Liver (tissue), 9 donors: ENCODE measurements around the gene ERC1. TPM values are rescaled to one million over a fixed set of nuclear protein-coding genes. Genes with fewer than 3 reads are reported as not detected.

Experiments used
- DNase-seq: peaks from one replicate; pipeline ENCODE4 v3.0.0-alpha.2; 2017; ENCODE audit warnings: low spot score
- H3K27ac ChIP-seq, 2 donors: one replicate each; pipeline ENCODE4 v1.7.0; 2013; ENCODE audit warnings: inconsistent platforms in 2 of 2, low read length in 2 of 2, control low read depth in 1 of 2, low read depth in 1 of 2, mild to moderate bottlenecking in 1 of 2
- H3K27me3 ChIP-seq, 4 donors: one replicate each; pipeline versions ENCODE4 v1.6.1 to v1.7.0; 2013; ENCODE audit warnings: low read length in 3 of 4, inconsistent platforms in 1 of 4, mild to moderate bottlenecking in 1 of 4, moderate library complexity in 1 of 4; ENCODE audit not compliant: control insufficient read depth in 4 of 4, insufficient read depth in 4 of 4
- H3K36me3 ChIP-seq, 4 donors: one replicate each; pipeline versions ENCODE4 v1.6.1 to v1.7.0; 2013; ENCODE audit warnings: low read length in 3 of 4, mild to moderate bottlenecking in 3 of 4, low read depth in 1 of 4, moderate library complexity in 1 of 4; ENCODE audit not compliant: control insufficient read depth in 4 of 4, insufficient read depth in 3 of 4
- H3K4me1 ChIP-seq, 4 donors: one replicate each; pipeline versions ENCODE4 v1.6.1 to v1.7.0; 2013; ENCODE audit warnings: low read length in 3 of 4, mild to moderate bottlenecking in 3 of 4, moderate library complexity in 1 of 4; ENCODE audit not compliant: control insufficient read depth in 4 of 4, insufficient read depth in 4 of 4
- H3K4me3 ChIP-seq, 3 donors: one replicate each; pipeline versions ENCODE4 v1.6.1 to v1.7.0; 2013; ENCODE audit warnings: low read length in 3 of 3, control low read depth in 1 of 3, low read depth in 1 of 3, mild to moderate bottlenecking in 1 of 3
- H3K9ac ChIP-seq, 2 donors: one replicate each; pipeline ENCODE4 v1.7.0; 2013; ENCODE audit warnings: low read length in 2 of 2, mild to moderate bottlenecking in 2 of 2, moderate library complexity in 2 of 2, control low read depth in 1 of 2, low read depth in 1 of 2
- H3K9me3 ChIP-seq, 4 donors: one replicate each; pipeline versions ENCODE4 v1.6.1 to v1.7.0; 2013; ENCODE audit warnings: low read length in 3 of 4; ENCODE audit not compliant: control insufficient read depth in 4 of 4
- ATF3 ChIP-seq: IDR thresholded peaks from 2 replicates; pipeline ENCODE4 v1.6.1; 2016; ENCODE audit warnings: antibody characterized with exemption
- CTCF ChIP-seq: fragments of 150-350 bp; IDR thresholded peaks from 2 replicates; pipeline ENCODE4 v1.5.1; 2017; ENCODE audit warnings: improper control_type of control experiment, low read depth, low read length; ENCODE audit not compliant: missing input control
- EGR1 ChIP-seq, 2 donors: IDR thresholded peaks; 2 replicates each; pipeline ENCODE4 v1.6.1; 2016 to 2018; ENCODE audit warnings: antibody characterized with exemption in 2 of 2, low read depth in 2 of 2
- FOXA1 ChIP-seq: IDR thresholded peaks from 2 replicates; pipeline ENCODE4 v1.6.1; 2016; ENCODE audit warnings: antibody characterized with exemption
- FOXA2 ChIP-seq: IDR thresholded peaks from 2 replicates; pipeline ENCODE4 v1.6.1; 2016; ENCODE audit warnings: antibody characterized with exemption
- GABPA ChIP-seq, 2 donors: IDR thresholded peaks in 1 of 2; conservative IDR thresholded peaks in 1 of 2; 2 replicates each; pipeline ENCODE4 v1.6.1; 2016; ENCODE audit warnings: antibody characterized with exemption in 2 of 2, mild to moderate bottlenecking in 1 of 2, moderate library complexity in 1 of 2
- HNF4A ChIP-seq, 2 donors: conservative IDR thresholded peaks; 2 replicates each; pipeline ENCODE4 v1.6.1; 2016; ENCODE audit warnings: antibody characterized with exemption in 2 of 2, mild to moderate bottlenecking in 2 of 2
- HNF4G ChIP-seq: IDR thresholded peaks from 2 replicates; pipeline ENCODE4 v1.6.1; 2016; ENCODE audit warnings: antibody characterized with exemption
- JUND ChIP-seq, 2 donors: IDR thresholded peaks; 2 replicates each; pipeline ENCODE4 v1.6.1; 2016; ENCODE audit warnings: antibody characterized with exemption in 2 of 2
- NR2F2 ChIP-seq: IDR thresholded peaks from 2 replicates; pipeline ENCODE4 v1.6.1; 2016; ENCODE audit warnings: antibody characterized with exemption
- RAD21 ChIP-seq, 2 donors: IDR thresholded peaks; 2 replicates each; pipeline ENCODE4 v1.6.1; 2016; ENCODE audit warnings: antibody characterized with exemption in 2 of 2, mild to moderate bottlenecking in 2 of 2
- REST ChIP-seq: IDR thresholded peaks from 2 replicates; pipeline ENCODE4 v1.6.1; 2016; ENCODE audit warnings: antibody characterized with exemption, mild to moderate bottlenecking
- RXRA ChIP-seq, 2 donors: IDR thresholded peaks; 2 replicates each; pipeline ENCODE4 v1.6.1; 2017 to 2018; ENCODE audit warnings: antibody characterized with exemption in 2 of 2, mild to moderate bottlenecking in 1 of 2
- SP1 ChIP-seq: IDR thresholded peaks from 2 replicates; pipeline ENCODE4 v1.6.1; 2018; ENCODE audit warnings: antibody characterized with exemption, mild to moderate bottlenecking
- TAF1 ChIP-seq: conservative IDR thresholded peaks from 2 replicates; pipeline ENCODE4 v1.6.1; 2016; ENCODE audit warnings: antibody characterized with exemption, mild to moderate bottlenecking
- YY1 ChIP-seq: IDR thresholded peaks from 2 replicates; pipeline ENCODE4 v1.6.1; 2016; ENCODE audit warnings: antibody characterized with exemption, mild to moderate bottlenecking
- ZBTB33 ChIP-seq: IDR thresholded peaks from 2 replicates; pipeline ENCODE4 v1.6.1; 2016; ENCODE audit warnings: antibody characterized with exemption
- whole genome bisulfite sequencing: extraction: QIAGEN DNeasy Blood & Tissue Kit; methylation state at CpG from one replicate; pipeline ENCODE4 v1.1.7; 2013; 5-methylcytosine and 5-hydroxymethylcytosine counted together
- polyA plus RNA-seq, 2 donors: library from polyadenylated mRNA; stranded (reverse) in 1 of 2; unstranded in 1 of 2; fragments of 200-250 nt in 1 of 2; fragments of >200 nt in 1 of 2; fragmentation: Nextera tagmentation in 1 of 2; extraction: Ambion mirVana in 1 of 2; gene quantifications; one replicate each; pipeline versions ENCODE4 v1.2.1 to v1.2.3, GENCODE V29; 2013 to 2015
- total RNA-seq, 2 donors: library from RNA; depleted of rRNA; stranded (reverse); fragments of >200 nt; gene quantifications; one replicate each; pipeline ENCODE4 v1.2.3, GENCODE V29; 2014
- donor health status: healthy.
- donor health status: healthy.
- donor health status: healthy.
- donor health status: healthy.
- donor health status: healthy.

Gene ERC1
- total and polyA plus RNA-seq, 4 donors: 6.2 to 50.2 (median 10.3) TPM

- WGBS: 85% methylated on average over 4 of the region's 4 CpGs
- no peak for DNase-seq
- H3K9me3 ChIP-seq: no peaks in the 10 kb centered on the region
- no peaks in the 10 kb centered on the region for H3K27me3 ChIP-seq
- no peak overlapping the region for H3K4me3 ChIP-seq
- TF ChIP-seq SP1 (no peak), EGR1 (IDR thresholded peaks at IDR 0.05; ENCODE audit: low read depth in 2 of 2) (no peak)
- H3K4me1 ChIP-seq: peaks cover 0 to 12% (median 6%) of the 10 kb centered on the region in 4 donors
- no peaks in the 10 kb centered on the region for H3K36me3 ChIP-seq
- no peak overlapping the region for H3K9ac ChIP-seq
- no peak overlapping the region for H3K27ac ChIP-seq
These were observed 391.8 kb downstream of the ERC1 start for GRCh38 chr12:1382826-1383225.

- WGBS: 96% methylated on average over 4 of the region's 4 CpGs
- TF ChIP-seq ZBTB33 (no peak), SP1 (no peak), RAD21 (IDR thresholded peaks at IDR 0.05) (no peak), GABPA (IDR thresholded peaks at IDR 0.05 in 1 of 2, conservative IDR thresholded peaks at IDR 0.05 in 1 of 2) (no peak), TAF1 (no peak), CTCF (no peak), FOXA2 (no peak), FOXA1 (no peak), NR2F2 (no peak), RXRA (IDR thresholded peaks at IDR 0.05) (no peak), JUND (IDR thresholded peaks at IDR 0.05) (no peak), ATF3 (no peak), HNF4A (conservative IDR thresholded peaks at IDR 0.05) (no peak), YY1 (no peak)
These were observed 392.7 kb downstream of the ERC1 start for GRCh38 chr12:1383758-1384157.

GRCh38 chr12:1384910-1385309 is 393.9 kb downstream of the ERC1 start:
- H3K9me3 ChIP-seq: no peaks in the 10 kb centered on the region
- 65% methylated on average over 4 of the region's 4 CpGs for WGBS
- no peaks in the 10 kb centered on the region for H3K27me3 ChIP-seq
- no peak overlapping the region for H3K9ac ChIP-seq
- H3K27ac ChIP-seq: no peak overlapping the region
- H3K4me1 ChIP-seq: peaks cover 0 to 5% (median 0%) of the 10 kb centered on the region in 4 donors
- H3K36me3 ChIP-seq: no peaks in the 10 kb centered on the region
- H3K4me3 ChIP-seq: no peak overlapping the region
- DNase-seq: no peak
- no peak for TF ChIP-seq EGR1 (IDR thresholded peaks at IDR 0.05; ENCODE audit: low read depth in 2 of 2)
- TF ChIP-seq RXRA (IDR thresholded peaks at IDR 0.05): peak; percentile 16 to 24
- TF ChIP-seq ZBTB33: no peak
- TF ChIP-seq NR2F2: no peak
- TF ChIP-seq RAD21 (IDR thresholded peaks at IDR 0.05): peak; percentile 13 to 22
- peak; percentile 16 to 39 for TF ChIP-seq HNF4A (conservative IDR thresholded peaks at IDR 0.05)
- no peak for TF ChIP-seq JUND (IDR thresholded peaks at IDR 0.05)
- TF ChIP-seq REST: no peak
- TF ChIP-seq ATF3: peak; percentile 22
- no peak for TF ChIP-seq HNF4G
- no peak for TF ChIP-seq TAF1

More at GRCh38 chr12:1383758-1384157, 392.7 kb downstream of the ERC1 start:
- no peak for DNase-seq
- no peaks in the 10 kb centered on the region for H3K9me3 ChIP-seq
- H3K9ac ChIP-seq: no peak overlapping the region
- H3K36me3 ChIP-seq: no peaks in the 10 kb centered on the region
- H3K27ac ChIP-seq: no peak overlapping the region
- no peaks in the 10 kb centered on the region for H3K27me3 ChIP-seq
- peaks cover 0 to 5% (median 1%) of the 10 kb centered on the region in 4 donors for H3K4me1 ChIP-seq
- H3K4me3 ChIP-seq: no peak overlapping the region
